Measurements from ENCODE around the gene CD84. TPM values are rescaled to one million over a fixed set of nuclear protein-coding genes. Genes with fewer than 3 reads are reported as not detected.
"Not testable (repeated sequence)": the region's sequence is repeated elsewhere in the genome, so short reads cannot be mapped to it uniquely, and the experiment has no call there.

Gene CD84
- total RNA-seq, 2 donors from 2014 or later = 2.5 to 3.1 TPM

DNA sequence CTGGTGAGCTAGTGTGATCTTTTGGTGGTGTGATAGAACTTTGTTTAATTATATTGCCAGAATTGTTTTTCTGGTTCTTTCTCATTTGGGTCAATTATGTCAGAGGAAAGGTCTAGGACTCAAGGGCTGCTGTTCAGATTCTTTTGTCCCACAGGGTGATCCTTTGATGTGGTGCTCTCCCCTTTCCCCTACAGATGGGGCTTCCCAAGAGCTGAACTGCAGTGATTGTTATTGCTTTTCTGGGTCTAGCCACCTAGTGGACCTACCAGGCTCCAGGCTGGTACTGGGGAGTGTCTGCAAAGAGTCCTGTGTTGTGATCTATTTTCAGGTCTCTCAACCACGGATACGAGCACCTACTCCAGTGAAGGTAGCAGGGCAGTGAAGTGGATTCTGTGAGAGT lies 25.9 kb upstream of the CD84 start:
- DNase-seq (ENCODE audit: low spot score) = no peak
- Histone ChIP-seq H3K4me1 (no peaks in the 10 kb centered on the region), H3K27me3 (no peaks in the 10 kb centered on the region), H3K9me3 (peaks cover 0 to 32% of the 10 kb centered on the region in 2 donors), H3K4me3 (no peak overlapping the region), H3K36me3 (no peaks in the 10 kb centered on the region), H3K27ac (no peak overlapping the region)
- TF ChIP-seq, protein P1, sequence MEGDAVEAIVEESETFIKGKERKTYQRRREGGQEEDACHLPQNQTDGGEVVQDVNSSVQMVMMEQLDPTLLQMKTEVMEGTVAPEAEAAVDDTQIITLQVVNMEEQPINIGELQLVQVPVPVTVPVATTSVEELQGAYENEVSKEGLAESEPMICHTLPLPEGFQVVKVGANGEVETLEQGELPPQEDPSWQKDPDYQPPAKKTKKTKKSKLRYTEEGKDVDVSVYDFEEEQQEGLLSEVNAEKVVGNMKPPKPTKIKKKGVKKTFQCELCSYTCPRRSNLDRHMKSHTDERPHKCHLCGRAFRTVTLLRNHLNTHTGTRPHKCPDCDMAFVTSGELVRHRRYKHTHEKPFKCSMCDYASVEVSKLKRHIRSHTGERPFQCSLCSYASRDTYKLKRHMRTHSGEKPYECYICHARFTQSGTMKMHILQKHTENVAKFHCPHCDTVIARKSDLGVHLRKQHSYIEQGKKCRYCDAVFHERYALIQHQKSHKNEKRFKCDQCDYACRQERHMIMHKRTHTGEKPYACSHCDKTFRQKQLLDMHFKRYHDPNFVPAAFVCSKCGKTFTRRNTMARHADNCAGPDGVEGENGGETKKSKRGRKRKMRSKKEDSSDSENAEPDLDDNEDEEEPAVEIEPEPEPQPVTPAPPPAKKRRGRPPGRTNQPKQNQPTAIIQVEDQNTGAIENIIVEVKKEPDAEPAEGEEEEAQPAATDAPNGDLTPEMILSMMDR (IDR thresholded peaks at IDR 0.05) = no peak

DNA sequence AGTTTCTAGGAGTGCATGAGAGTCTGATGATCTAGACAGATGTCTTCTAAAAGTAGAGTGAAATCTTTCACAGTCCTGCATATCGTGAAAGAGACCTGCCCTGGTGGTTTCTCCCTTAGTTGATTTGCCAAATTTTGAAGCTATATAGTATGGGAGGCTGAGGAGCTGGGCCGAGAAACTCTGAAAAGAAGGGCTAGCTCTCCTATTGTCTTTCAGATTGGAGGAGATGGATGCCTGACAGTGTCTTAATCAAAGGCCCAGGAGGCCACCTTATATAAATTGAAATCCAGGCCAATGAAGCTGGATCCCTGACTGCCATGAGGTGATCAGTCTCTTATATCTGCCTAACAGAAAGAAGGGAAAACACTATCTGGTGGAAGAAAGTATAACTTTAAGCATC lies 18.4 kb upstream of the CD84 start:
- Histone ChIP-seq H3K4me1 (no peaks in the 10 kb centered on the region), H3K27me3 (no peaks in the 10 kb centered on the region), H3K4me3 (no peak overlapping the region), H3K36me3 (no peaks in the 10 kb centered on the region), H3K27ac (no peak overlapping the region), H3K9me3 (peaks cover 0 to 19% of the 10 kb centered on the region in 2 donors)
- no peak for DNase-seq (ENCODE audit: low spot score)
- TF ChIP-seq, protein P1 (IDR thresholded peaks at IDR 0.05) = no peak

DNA sequence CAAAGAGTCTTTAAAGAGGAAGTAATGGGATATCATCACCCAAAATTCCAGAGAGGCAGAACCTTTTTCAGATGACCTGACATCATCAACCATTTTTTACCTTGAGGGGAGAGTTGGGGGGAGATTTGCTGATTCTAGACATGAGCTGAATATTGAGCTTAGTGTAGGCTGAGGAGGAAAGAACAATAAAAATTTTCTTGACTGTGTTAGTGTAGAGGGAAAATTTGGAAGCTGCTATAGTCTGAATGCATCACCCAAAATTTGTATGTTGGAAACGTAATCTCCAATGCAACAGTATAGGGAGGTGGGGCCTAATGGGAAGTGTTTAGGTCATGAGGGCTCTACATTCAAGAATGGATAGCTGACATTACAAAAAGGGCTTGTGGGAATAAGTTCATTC lies 17.8 kb upstream of the CD84 start:
- no peak overlapping the region for H3K27ac ChIP-seq
- no peaks in the 10 kb centered on the region for H3K4me1 ChIP-seq
- no peaks in the 10 kb centered on the region for H3K36me3 ChIP-seq
- H3K4me3 ChIP-seq = no peak overlapping the region
- peaks cover 0 to 16% of the 10 kb centered on the region in 2 donors for H3K9me3 ChIP-seq
- TF ChIP-seq, protein P1 (IDR thresholded peaks at IDR 0.05) = no peak
- DNase-seq (ENCODE audit: low spot score) = no peak
- no peaks in the 10 kb centered on the region for H3K27me3 ChIP-seq

DNA sequence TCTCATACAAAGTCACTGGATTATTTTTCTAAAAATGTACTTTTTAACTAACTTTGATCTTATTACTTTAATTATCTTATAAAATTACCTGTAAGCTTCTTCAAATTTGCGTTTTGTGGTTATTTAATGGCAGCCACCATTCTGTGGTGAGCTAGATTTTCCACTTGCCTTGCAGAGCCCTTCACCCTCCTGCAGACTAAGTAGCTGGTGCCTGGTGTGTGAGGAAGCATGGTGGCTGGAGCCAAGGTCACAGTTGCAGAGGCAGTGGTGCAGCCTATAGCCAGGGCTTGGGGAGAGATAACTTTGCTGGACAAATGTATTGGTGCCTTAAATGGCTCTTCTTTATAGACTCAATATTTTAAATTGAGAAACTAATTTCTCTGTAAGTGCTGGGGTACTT lies 11.2 kb upstream of the CD84 start:
- TF ChIP-seq, protein P1 (IDR thresholded peaks at IDR 0.05) = no peak
- Histone ChIP-seq H3K27me3 (no peaks in the 10 kb centered on the region), H3K36me3 (no peaks in the 10 kb centered on the region), H3K27ac (no peak overlapping the region), H3K9me3 (no peaks in the 10 kb centered on the region), H3K4me3 (no peak overlapping the region), H3K4me1 (no peaks in the 10 kb centered on the region)
- no peak for DNase-seq (ENCODE audit: low spot score)

DNA sequence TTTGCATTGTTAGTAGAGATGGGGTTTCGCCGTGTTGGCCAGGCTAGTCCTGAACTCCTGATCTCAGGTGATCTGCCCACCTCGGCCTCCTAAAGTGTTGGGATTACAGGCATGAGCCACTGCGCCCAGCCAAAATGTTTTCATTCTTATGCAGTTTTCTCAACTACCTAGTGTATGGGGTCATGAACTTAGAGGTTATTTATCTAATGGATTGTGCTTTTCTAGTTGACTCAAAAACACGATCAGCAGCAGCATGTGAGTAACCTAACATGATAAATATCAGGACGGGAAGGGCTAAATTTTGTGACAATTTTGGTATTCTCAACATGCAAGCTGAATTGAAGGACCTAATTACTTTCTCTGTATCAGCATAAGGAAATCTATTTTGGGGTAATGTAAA lies 9.2 kb upstream of the CD84 start:
- Histone ChIP-seq H3K4me3 (no peak overlapping the region), H3K9me3 (peaks cover 0 to 3% of the 10 kb centered on the region in 2 donors), H3K27me3 (no peaks in the 10 kb centered on the region), H3K36me3 (no peaks in the 10 kb centered on the region), H3K27ac (no peak overlapping the region), H3K4me1 (no peaks in the 10 kb centered on the region)
- TF ChIP-seq, protein P1 (IDR thresholded peaks at IDR 0.05) = no peak
- no peak for DNase-seq (ENCODE audit: low spot score)

DNA sequence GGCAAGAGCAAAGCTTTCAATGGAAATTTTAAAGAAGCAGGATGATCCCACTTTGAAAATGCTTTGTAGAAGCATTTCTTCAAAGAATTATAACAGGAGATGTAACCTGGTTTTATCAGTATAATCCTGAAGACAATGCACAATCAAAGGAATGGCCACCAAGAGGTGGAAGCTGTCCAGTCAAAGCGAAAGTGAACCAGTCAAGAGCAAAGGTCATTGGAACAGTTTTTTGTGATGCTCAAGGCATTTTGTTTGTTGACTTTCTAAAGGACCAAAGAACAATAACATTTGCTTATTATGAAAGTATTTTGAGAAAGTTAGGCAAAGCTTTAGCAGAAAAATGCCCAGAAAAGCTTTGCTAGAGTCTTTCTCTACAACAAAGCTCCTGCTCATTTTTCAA lies 5.5 kb upstream of the CD84 start:
- no peak for DNase-seq (ENCODE audit: low spot score)
- Histone ChIP-seq H3K4me1 (no peaks in the 10 kb centered on the region), H3K27ac (no peak overlapping the region), H3K9me3 (peaks cover 0 to 7% of the 10 kb centered on the region in 2 donors), H3K27me3 (no peaks in the 10 kb centered on the region), H3K4me3 (no peak overlapping the region), H3K36me3 (no peaks in the 10 kb centered on the region)
- TF ChIP-seq, protein P1 (IDR thresholded peaks at IDR 0.05) = no peak

DNA sequence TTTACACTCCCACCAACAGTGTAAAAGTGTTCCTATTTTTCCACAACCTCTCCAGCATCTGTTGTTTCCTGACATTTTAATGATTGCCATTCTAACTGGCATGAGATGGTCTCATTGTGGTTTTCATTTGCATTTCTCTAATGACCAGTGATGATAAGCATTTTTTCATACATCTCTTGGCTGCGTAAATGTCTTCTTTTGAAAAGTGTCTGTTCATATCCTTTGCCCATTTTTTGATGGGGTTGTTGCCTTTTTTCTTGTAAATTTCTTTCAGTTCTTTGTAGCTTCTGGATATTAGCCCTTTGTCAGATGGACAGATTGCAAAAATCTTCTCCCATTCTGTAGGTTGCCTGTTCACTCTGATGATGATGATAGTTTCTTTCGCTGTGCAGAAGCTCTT lies 3.7 kb upstream of the CD84 start:
- H3K36me3 ChIP-seq; H3K27ac ChIP-seq; H3K27me3 ChIP-seq; DNase-seq (ENCODE audit: low spot score); H3K4me3 ChIP-seq; H3K4me1 ChIP-seq; H3K9me3 ChIP-seq: not testable (repeated sequence)
